Erythroblast (primary cell): ENCODE measurements around the gene ANO1.
"Not testable (repeated sequence)": the region's sequence is repeated elsewhere in the genome, so short reads cannot be mapped to it uniquely, and the experiment has no call there.

Experiments
- GATA1 ChIP-seq: IDR thresholded peaks from 2 replicates; pipeline ENCODE4 v1.6.1; 2011; ENCODE audit warnings: low read depth, mild to moderate bottlenecking, control low read depth, low read length, moderate library complexity
- POLR2A ChIP-seq: IDR thresholded peaks from 2 replicates; pipeline ENCODE4 v1.6.1; 2011; ENCODE audit warnings: mild to moderate bottlenecking, low read length

GRCh38 chr11:70217388-70217787, 139.3 kb downstream of the ANO1 start:
- TF ChIP-seq POLR2A, GATA1: not testable (repeated sequence)
